HAP-1 (cell line): ENCODE results near the gene FRMD4A.
"Not testable (repeated sequence)": the region's sequence is repeated elsewhere in the genome, so short reads cannot be mapped to it uniquely, and the experiment has no call there.

Source experiments
- DNase-seq, 2 experiments: peaks; one replicate each; pipeline ENCODE4 v3.0.0-alpha.2; 2016 to 2020; ENCODE audit warnings: low spot score in 2 of 2
- H3K27me3 ChIP-seq: fragments of 250-450 bp; sonication (Bioruptor Pico); 2 replicates; pipeline ENCODE4 v1.5.1; 2020; ENCODE audit warnings: low read depth, mild to moderate bottlenecking, moderate library complexity
- H3K36me3 ChIP-seq: fragments of 250-450 bp; sonication (Bioruptor Pico); replicated peaks from 2 replicates; pipeline ENCODE4 v1.5.1; 2020; ENCODE audit warnings: mild to moderate bottlenecking
- H3K4me1 ChIP-seq: fragments of 250-450 bp; sonication (Bioruptor Pico); 2 replicates; pipeline ENCODE4 v1.5.1; 2020; ENCODE audit warnings: mild to moderate bottlenecking
- H3K4me3 ChIP-seq: fragments of 250-450 bp; sonication (Bioruptor Pico); 2 replicates; pipeline ENCODE4 v1.5.1; 2020; ENCODE audit warnings: mild to moderate bottlenecking, moderate library complexity
- H3K9me3 ChIP-seq: fragments of 250-450 bp; sonication (Bioruptor Pico); 2 replicates; pipeline ENCODE4 v1.5.1; 2020; ENCODE audit warnings: mild to moderate bottlenecking, moderate library complexity
- in situ Hi-C: fragments of 300-500 bp; cut with MboI; formaldehyde crosslinking; loops from 3 replicates; pipeline ENCODE4 v1.14.3; 2020; ENCODE audit warnings: low sequenced_read_pairs, inconsistent platforms, mixed read lengths

Gene FRMD4A

GRCh38 chr10:13880760-13881159, 450.0 kb downstream of the FRMD4A start:
- Histone ChIP-seq H3K9me3 (no peaks in the 10 kb centered on the region), H3K36me3 (no peaks in the 10 kb centered on the region), H3K27me3 (no peaks in the 10 kb centered on the region), H3K4me1 (no peaks in the 10 kb centered on the region; the same call in 1 of the 2 replicates), H3K4me3 (no peak overlapping the region)
- in situ Hi-C loops: no loop called here
- DNase-seq: no peak

- no peak for DNase-seq
These were observed 453.4 kb downstream of the FRMD4A start for GRCh38 chr10:13877154-13877909.

GRCh38 chr10:13873196-13873595, 457.5 kb downstream of the FRMD4A start:
- Histone ChIP-seq H3K4me3 (no peak overlapping the region), H3K9me3 (no peaks in the 10 kb centered on the region), H3K27me3 (no peaks in the 10 kb centered on the region), H3K36me3 (no peaks in the 10 kb centered on the region), H3K4me1 (no peaks in the 10 kb centered on the region)
- no peak for DNase-seq
- in situ Hi-C loops: no loop called here

More at GRCh38 chr10:13877154-13877909, 453.4 kb downstream of the FRMD4A start:
- H3K36me3 ChIP-seq: no peaks in the 10 kb centered on the region
- H3K4me1 ChIP-seq: no peaks in the 10 kb centered on the region; the same call in 1 of the 2 replicates
- in situ Hi-C loops: no loop called here
- H3K4me3 ChIP-seq: no peak overlapping the region
- H3K9me3 ChIP-seq: no peaks in the 10 kb centered on the region
- no peaks in the 10 kb centered on the region for H3K27me3 ChIP-seq

GRCh38 chr10:13872411-13872810, 458.3 kb downstream of the FRMD4A start:
- no peaks in the 10 kb centered on the region for H3K27me3 ChIP-seq
- no peaks in the 10 kb centered on the region for H3K9me3 ChIP-seq
- no peak overlapping the region for H3K4me3 ChIP-seq
- DNase-seq: no peak
- no peaks in the 10 kb centered on the region for H3K4me1 ChIP-seq
- in situ Hi-C loops: no loop called here
- no peaks in the 10 kb centered on the region for H3K36me3 ChIP-seq

GRCh38 chr10:13871776-13872175, 458.9 kb downstream of the FRMD4A start:
- in situ Hi-C loops: no loop called here
- DNase-seq: no peak

GRCh38 chr10:13871011-13871410, 459.7 kb downstream of the FRMD4A start:
- H3K36me3 ChIP-seq: no peaks in the 10 kb centered on the region
- in situ Hi-C loops: no loop called here
- H3K4me3 ChIP-seq: no peak overlapping the region
- H3K27me3 ChIP-seq: no peaks in the 10 kb centered on the region
- H3K4me1 ChIP-seq: no peaks in the 10 kb centered on the region
- DNase-seq: no peak
- no peaks in the 10 kb centered on the region for H3K9me3 ChIP-seq

More at GRCh38 chr10:13871776-13872175, 458.9 kb downstream of the FRMD4A start:
- Histone ChIP-seq H3K27me3 (no peaks in the 10 kb centered on the region), H3K9me3 (no peaks in the 10 kb centered on the region), H3K4me3 (no peak overlapping the region), H3K36me3 (no peaks in the 10 kb centered on the region), H3K4me1 (no peaks in the 10 kb centered on the region)

- in situ Hi-C loops: no loop called here
- no peak for DNase-seq
- Histone ChIP-seq H3K36me3 (no peaks in the 10 kb centered on the region), H3K9me3 (no peaks in the 10 kb centered on the region), H3K27me3 (no peaks in the 10 kb centered on the region), H3K4me3 (no peak overlapping the region), H3K4me1 (no peaks in the 10 kb centered on the region)
These were observed 461.4 kb downstream of the FRMD4A start for GRCh38 chr10:13869295-13869664.

- DNase-seq: no peak
- Histone ChIP-seq H3K27me3 (no peaks in the 10 kb centered on the region), H3K4me1 (no peaks in the 10 kb centered on the region), H3K36me3 (no peaks in the 10 kb centered on the region), H3K9me3 (no peaks in the 10 kb centered on the region), H3K4me3 (no peak overlapping the region)
- in situ Hi-C loops: no loop called here
These were observed 462.0 kb downstream of the FRMD4A start for GRCh38 chr10:13868528-13869294.

GRCh38 chr10:13867822-13868221, 462.9 kb downstream of the FRMD4A start:
- in situ Hi-C loops: no loop called here
- no peak for DNase-seq
- H3K9me3 ChIP-seq: no peaks in the 10 kb centered on the region
- no peaks in the 10 kb centered on the region for H3K27me3 ChIP-seq
- H3K36me3 ChIP-seq: no peaks in the 10 kb centered on the region
- no peaks in the 10 kb centered on the region for H3K4me1 ChIP-seq
- H3K4me3 ChIP-seq: no peak overlapping the region

GRCh38 chr10:13865758-13866491, 464.8 kb downstream of the FRMD4A start:
- DNase-seq: no peak
- no peak overlapping the region for H3K4me3 ChIP-seq
- in situ Hi-C loops: no loop called here

GRCh38 chr10:13865220-13865619, 465.5 kb downstream of the FRMD4A start:
- H3K4me1 ChIP-seq, H3K4me3 ChIP-seq, H3K36me3 ChIP-seq, in situ Hi-C loops, H3K27me3 ChIP-seq, H3K9me3 ChIP-seq, DNase-seq: not testable (repeated sequence)

More at GRCh38 chr10:13865758-13866491, 464.8 kb downstream of the FRMD4A start:
- no peaks in the 10 kb centered on the region for H3K9me3 ChIP-seq
- no peaks in the 10 kb centered on the region for H3K27me3 ChIP-seq
- no peaks in the 10 kb centered on the region for H3K36me3 ChIP-seq
- no peaks in the 10 kb centered on the region for H3K4me1 ChIP-seq

- no peaks in the 10 kb centered on the region for H3K9me3 ChIP-seq
- H3K4me1 ChIP-seq: no peaks in the 10 kb centered on the region
- in situ Hi-C loops: no loop called here
- H3K4me3 ChIP-seq: no peak overlapping the region
- H3K27me3 ChIP-seq: no peaks in the 10 kb centered on the region
- H3K36me3 ChIP-seq: no peaks in the 10 kb centered on the region
- DNase-seq: no peak
These were observed 468.0 kb downstream of the FRMD4A start for GRCh38 chr10:13862546-13863233.

GRCh38 chr10:13860886-13861285, 469.8 kb downstream of the FRMD4A start:
- no peak for DNase-seq
- no peaks in the 10 kb centered on the region for H3K36me3 ChIP-seq
- H3K4me3 ChIP-seq: no peak overlapping the region
- H3K9me3 ChIP-seq: no peaks in the 10 kb centered on the region
- no peaks in the 10 kb centered on the region for H3K27me3 ChIP-seq
- in situ Hi-C loops: no loop called here
- no peaks in the 10 kb centered on the region for H3K4me1 ChIP-seq
